Measurements from ENCODE around the gene GALC. TPM values are rescaled to one million over a fixed set of nuclear protein-coding genes. Genes with fewer than 3 reads are reported as not detected.

GALC gene
- polyA plus RNA-seq, 1 donor from 2014 or later = 42.6 TPM

DNA sequence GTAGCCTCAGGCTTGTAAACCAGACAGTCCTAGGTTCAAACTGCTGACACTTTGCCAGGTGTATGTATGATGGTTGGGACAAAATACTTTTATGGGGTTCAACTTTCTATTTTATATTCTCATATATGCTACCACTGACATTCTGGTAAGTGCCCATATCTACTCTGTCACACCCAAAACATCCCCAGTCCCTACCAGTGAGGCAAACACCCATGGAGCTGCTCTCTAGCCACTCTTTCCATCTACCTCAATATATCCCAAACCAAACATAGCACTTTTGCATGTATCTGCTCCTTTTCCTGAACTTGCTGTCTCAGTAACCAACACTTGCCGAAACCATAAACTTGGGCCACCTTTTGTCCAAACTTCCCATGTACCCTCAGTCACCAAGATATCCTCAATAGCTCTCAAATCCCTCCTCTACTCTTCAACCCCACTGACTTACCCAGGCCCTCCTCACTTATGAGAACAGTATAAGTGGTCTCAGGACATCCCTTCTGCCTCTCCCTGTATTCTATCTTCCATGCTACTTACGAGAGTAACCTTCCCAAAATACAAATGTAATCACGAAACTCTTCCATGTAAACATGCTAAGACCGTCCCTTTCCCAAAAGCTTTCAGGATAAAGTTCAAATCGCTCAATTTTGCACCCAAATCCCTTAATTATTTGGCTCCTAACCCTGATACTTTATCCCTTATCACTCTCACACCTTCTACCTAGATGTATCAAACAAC lies 3.6 kb downstream of the GALC start:
- Histone ChIP-seq H3K27ac (ENCODE audit: low read length) (no peak overlapping the region), H3F3A (ENCODE audit: insufficient read depth, low read length, poor library complexity, severe bottlenecking) (no peaks in the 10 kb centered on the region), H2AFZ (ENCODE audit: low read depth, low read length) (no peak overlapping the region), H3K9me2 (ENCODE audit: insufficient read depth, low read length) (no peaks in the 10 kb centered on the region), H3K9me3 (ENCODE audit: low read length) (no peaks in the 10 kb centered on the region), H3K79me2 (replicated peaks; ENCODE audit: insufficient read depth, low read length) (no peaks in the 10 kb centered on the region), H3K9ac (ENCODE audit: low read length) (no peak overlapping the region), H3K36me3 (ENCODE audit: insufficient read depth, low read length) (no peaks in the 10 kb centered on the region), H3K4me3 (ENCODE audit: low read length) (no peak overlapping the region), H3K4me2 (ENCODE audit: low read length) (no peak overlapping the region), H4K20me1 (ENCODE audit: insufficient read depth) (no peaks in the 10 kb centered on the region), H3K27me3 (ENCODE audit: insufficient read depth, low read depth, low read length) (no peaks in the 10 kb centered on the region)
- no peak for TF ChIP-seq POLR2AphosphoS5 (IDR thresholded peaks at IDR 0.05)
- TF ChIP-seq, protein P1, sequence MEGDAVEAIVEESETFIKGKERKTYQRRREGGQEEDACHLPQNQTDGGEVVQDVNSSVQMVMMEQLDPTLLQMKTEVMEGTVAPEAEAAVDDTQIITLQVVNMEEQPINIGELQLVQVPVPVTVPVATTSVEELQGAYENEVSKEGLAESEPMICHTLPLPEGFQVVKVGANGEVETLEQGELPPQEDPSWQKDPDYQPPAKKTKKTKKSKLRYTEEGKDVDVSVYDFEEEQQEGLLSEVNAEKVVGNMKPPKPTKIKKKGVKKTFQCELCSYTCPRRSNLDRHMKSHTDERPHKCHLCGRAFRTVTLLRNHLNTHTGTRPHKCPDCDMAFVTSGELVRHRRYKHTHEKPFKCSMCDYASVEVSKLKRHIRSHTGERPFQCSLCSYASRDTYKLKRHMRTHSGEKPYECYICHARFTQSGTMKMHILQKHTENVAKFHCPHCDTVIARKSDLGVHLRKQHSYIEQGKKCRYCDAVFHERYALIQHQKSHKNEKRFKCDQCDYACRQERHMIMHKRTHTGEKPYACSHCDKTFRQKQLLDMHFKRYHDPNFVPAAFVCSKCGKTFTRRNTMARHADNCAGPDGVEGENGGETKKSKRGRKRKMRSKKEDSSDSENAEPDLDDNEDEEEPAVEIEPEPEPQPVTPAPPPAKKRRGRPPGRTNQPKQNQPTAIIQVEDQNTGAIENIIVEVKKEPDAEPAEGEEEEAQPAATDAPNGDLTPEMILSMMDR (IDR thresholded peaks at IDR 0.05; ENCODE audit: poor library complexity, severe bottlenecking) = no peak
- TF ChIP-seq, protein P2, sequence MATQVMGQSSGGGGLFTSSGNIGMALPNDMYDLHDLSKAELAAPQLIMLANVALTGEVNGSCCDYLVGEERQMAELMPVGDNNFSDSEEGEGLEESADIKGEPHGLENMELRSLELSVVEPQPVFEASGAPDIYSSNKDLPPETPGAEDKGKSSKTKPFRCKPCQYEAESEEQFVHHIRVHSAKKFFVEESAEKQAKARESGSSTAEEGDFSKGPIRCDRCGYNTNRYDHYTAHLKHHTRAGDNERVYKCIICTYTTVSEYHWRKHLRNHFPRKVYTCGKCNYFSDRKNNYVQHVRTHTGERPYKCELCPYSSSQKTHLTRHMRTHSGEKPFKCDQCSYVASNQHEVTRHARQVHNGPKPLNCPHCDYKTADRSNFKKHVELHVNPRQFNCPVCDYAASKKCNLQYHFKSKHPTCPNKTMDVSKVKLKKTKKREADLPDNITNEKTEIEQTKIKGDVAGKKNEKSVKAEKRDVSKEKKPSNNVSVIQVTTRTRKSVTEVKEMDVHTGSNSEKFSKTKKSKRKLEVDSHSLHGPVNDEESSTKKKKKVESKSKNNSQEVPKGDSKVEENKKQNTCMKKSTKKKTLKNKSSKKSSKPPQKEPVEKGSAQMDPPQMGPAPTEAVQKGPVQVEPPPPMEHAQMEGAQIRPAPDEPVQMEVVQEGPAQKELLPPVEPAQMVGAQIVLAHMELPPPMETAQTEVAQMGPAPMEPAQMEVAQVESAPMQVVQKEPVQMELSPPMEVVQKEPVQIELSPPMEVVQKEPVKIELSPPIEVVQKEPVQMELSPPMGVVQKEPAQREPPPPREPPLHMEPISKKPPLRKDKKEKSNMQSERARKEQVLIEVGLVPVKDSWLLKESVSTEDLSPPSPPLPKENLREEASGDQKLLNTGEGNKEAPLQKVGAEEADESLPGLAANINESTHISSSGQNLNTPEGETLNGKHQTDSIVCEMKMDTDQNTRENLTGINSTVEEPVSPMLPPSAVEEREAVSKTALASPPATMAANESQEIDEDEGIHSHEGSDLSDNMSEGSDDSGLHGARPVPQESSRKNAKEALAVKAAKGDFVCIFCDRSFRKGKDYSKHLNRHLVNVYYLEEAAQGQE (IDR thresholded peaks at IDR 0.05; ENCODE audit: borderline replicate concordance) = no peak

DNA sequence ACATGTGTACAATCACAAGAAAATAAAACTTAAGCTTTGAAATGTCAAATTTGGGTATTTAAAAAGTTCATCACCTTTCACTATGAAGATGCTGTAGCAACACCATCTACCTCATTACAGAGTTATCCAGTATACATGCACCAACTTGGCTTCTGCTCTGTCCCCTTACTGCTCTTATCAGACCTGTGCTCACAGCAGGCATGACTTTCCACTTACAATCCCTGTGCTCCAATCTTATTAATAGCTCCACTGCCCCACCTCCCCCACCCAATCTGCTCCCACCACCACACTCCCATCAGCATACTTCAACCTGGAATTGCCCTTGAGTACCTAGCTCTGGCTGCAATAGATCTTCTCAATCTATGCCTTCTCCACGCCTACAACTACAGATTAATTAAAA lies 13.3 kb downstream of the GALC start:
- Histone ChIP-seq H3K9me3 (ENCODE audit: low read length) (no peaks in the 10 kb centered on the region), H3K9ac (ENCODE audit: low read length) (no peak overlapping the region)
- no peak for TF ChIP-seq RAD21 (conservative IDR thresholded peaks at IDR 0.05)
- TF ChIP-seq, protein P1 (IDR thresholded peaks at IDR 0.05; ENCODE audit: poor library complexity, severe bottlenecking) = no peak
- TF ChIP-seq, protein P2 (IDR thresholded peaks at IDR 0.05; ENCODE audit: borderline replicate concordance) = no peak
- TF ChIP-seq TAF1 (IDR thresholded peaks at IDR 0.05; ENCODE audit: low read depth) = no peak
- no peak for TF ChIP-seq MXI1 (conservative IDR thresholded peaks at IDR 0.05; ENCODE audit: poor library complexity, severe bottlenecking)
- TF ChIP-seq EZH2 (IDR thresholded peaks at IDR 0.05; ENCODE audit: borderline replicate concordance, insufficient read depth, low read length, poor library complexity, severe bottlenecking) = no peak
- no peak for TF ChIP-seq SMC3 (conservative IDR thresholded peaks at IDR 0.05; ENCODE audit: poor library complexity)
- TF ChIP-seq POLR2AphosphoS5 (IDR thresholded peaks at IDR 0.05) = no peak
- TF ChIP-seq EP300 (conservative IDR thresholded peaks at IDR 0.05; ENCODE audit: poor library complexity, severe bottlenecking) = no peak

More for the DNA sequence above, 13.3 kb downstream of the GALC start:
- no peak overlapping the region for H3K4me3 ChIP-seq (ENCODE audit: low read length)
- no peak overlapping the region for H3K4me2 ChIP-seq (ENCODE audit: low read length)
- no peaks in the 10 kb centered on the region for H3K27me3 ChIP-seq (ENCODE audit: insufficient read depth, low read depth, low read length)
- H3K79me2 ChIP-seq (replicated peaks; ENCODE audit: insufficient read depth, low read length) = no peaks in the 10 kb centered on the region
- H2AFZ ChIP-seq (ENCODE audit: low read depth, low read length) = no peak overlapping the region
- H3K9me2 ChIP-seq (ENCODE audit: insufficient read depth, low read length) = no peaks in the 10 kb centered on the region
- no peaks in the 10 kb centered on the region for H4K20me1 ChIP-seq (ENCODE audit: insufficient read depth)
- no peaks in the 10 kb centered on the region for H3K36me3 ChIP-seq (ENCODE audit: insufficient read depth, low read length)
- H3K27ac ChIP-seq (ENCODE audit: low read length) = no peak overlapping the region
- H3F3A ChIP-seq (ENCODE audit: insufficient read depth, low read length, poor library complexity, severe bottlenecking) = no peaks in the 10 kb centered on the region
